Stimulated activated CD4-positive, alpha-beta T cell treated with anti-CD3 and anti-CD28 coated beads, TNF-alpha, amount 100 ng/mL, for 48 hours (primary cell): ENCODE measurements around the gene SGK2.
A peak's percentile ranks its signal among the peaks of the same experiment; 100 is the strongest.

Experiments
- DNase-seq, 3 donors: peaks; one replicate each; pipeline ENCODE4 v3.0.0-alpha.2; 2020; ENCODE audit warnings: low read depth in 3 of 3

SGK2 gene

GRCh38 chr20:43536041-43536816 lies 22.6 kb upstream of the SGK2 start:
- DNase-seq: no peak

GRCh38 chr20:43536817-43537440 lies 21.9 kb upstream of the SGK2 start:
- DNase-seq: no peak

- DNase-seq: peak in 2 of 3 donors; percentile 12 to 27
Observed at GRCh38 chr20:43537921-43538877, 20.6 kb upstream of the SGK2 start.

GRCh38 chr20:43538878-43539700 lies 19.7 kb upstream of the SGK2 start:
- no peak for DNase-seq

GRCh38 chr20:43539975-43540672 lies 18.7 kb upstream of the SGK2 start:
- DNase-seq: no peak

GRCh38 chr20:43540673-43541060 lies 18.2 kb upstream of the SGK2 start:
- DNase-seq: no peak

- DNase-seq: no peak
Observed at GRCh38 chr20:43541214-43541613, 17.6 kb upstream of the SGK2 start.

- DNase-seq: no peak
Observed at GRCh38 chr20:43542161-43542560, 16.7 kb upstream of the SGK2 start.

GRCh38 chr20:43542674-43543073 lies 16.2 kb upstream of the SGK2 start:
- no peak for DNase-seq

GRCh38 chr20:43543138-43543537 lies 15.7 kb upstream of the SGK2 start:
- no peak for DNase-seq

GRCh38 chr20:43544501-43544900 lies 14.3 kb upstream of the SGK2 start:
- DNase-seq: no peak

- DNase-seq: no peak
Observed at GRCh38 chr20:43545837-43546578, 12.8 kb upstream of the SGK2 start.

- DNase-seq: no peak
Observed at GRCh38 chr20:43548273-43548880, 10.4 kb upstream of the SGK2 start.

- no peak for DNase-seq
Observed at GRCh38 chr20:43549416-43550065, 9.3 kb upstream of the SGK2 start.

GRCh38 chr20:43550456-43550855 lies 8.4 kb upstream of the SGK2 start:
- DNase-seq: no peak

- DNase-seq: no peak
Observed at GRCh38 chr20:43554369-43554768, 4.5 kb upstream of the SGK2 start.

- no peak for DNase-seq
Observed at GRCh38 chr20:43559147-43559987, 540 bp downstream of the SGK2 start.

- DNase-seq: no peak
Observed at GRCh38 chr20:43560974-43561373, 2.1 kb downstream of the SGK2 start.
